Measurements from ENCODE around the gene SLC26A4.
A peak's percentile ranks its signal among the peaks of the same experiment; 100 is the strongest.

Gene SLC26A4

GRCh38 chr7:107754642-107755041 is 94.0 kb downstream of the SLC26A4 start:
- peak; percentile 32 for DNase-seq (ENCODE audit: low spot score)

- no peak for DNase-seq (ENCODE audit: low spot score)
Measured at GRCh38 chr7:107758667-107759066, 98.0 kb downstream of the SLC26A4 start.

DNA sequence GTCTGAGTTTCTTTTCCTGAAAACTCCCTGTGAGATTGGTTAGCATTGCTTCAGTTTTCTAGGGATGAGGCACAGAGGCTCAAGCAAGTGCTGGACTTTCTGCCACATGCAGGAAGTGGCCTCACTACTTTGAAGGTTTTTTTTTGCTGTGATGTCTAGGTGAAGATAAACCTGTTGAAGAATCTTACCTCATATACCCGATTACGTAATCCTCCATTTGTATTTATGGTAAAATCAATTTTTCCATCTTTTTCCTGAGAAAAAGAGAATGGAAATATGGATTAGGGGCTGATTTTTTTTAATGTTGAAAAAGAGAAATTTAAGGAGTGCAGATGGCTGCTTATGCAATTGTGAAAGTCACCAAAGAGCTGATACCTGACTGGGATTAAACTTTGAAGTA is 106.8 kb downstream of the SLC26A4 start:
- no peak for DNase-seq (ENCODE audit: low spot score)

Measured in hematopoietic multipotent progenitor cell treated with erythropoietin and hydrocortisone succinate and interleukin-3 and kit ligand, for 15 days (in vitro differentiated cells).